HPDE6-E6E7 (cell line): ENCODE data around the gene DUT.

ENCODE experiments used
- DNase-seq: peaks from one replicate; pipeline ENCODE4 v3.0.0; 2011; ENCODE audit warnings: missing footprints; ENCODE audit errors: extremely low spot score

The DUT gene

DNA sequence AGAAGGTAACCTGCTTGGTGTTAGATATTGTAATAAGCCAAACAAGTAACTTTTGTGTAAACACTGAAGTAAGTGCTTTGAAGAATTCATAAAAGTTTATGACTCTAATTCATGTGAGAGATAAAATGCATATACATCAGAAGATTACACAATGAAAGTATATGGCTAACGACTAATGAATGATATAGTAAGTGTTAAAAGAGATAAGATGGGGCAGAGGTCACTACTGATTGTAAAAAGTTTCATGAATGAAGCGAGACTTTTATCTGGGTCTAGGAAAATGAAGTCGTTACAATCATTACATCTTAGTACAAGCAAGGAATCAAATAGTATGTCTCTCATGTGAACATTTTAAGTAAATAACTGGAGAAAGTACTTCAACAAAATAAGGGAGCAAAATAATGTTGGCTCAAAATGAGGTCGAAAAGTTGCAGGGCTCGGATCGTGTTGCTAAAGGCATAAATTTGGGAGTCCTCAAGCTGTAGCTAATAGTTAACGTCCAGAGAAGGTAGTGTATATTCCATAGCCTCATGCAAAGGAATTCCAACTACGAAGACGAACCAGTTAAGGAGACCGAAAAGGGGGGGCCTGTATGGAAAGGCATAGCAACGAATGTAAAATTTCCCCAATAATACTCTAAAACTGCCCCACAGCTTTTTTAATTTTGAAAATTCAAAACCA, 984 bp upstream of the DUT start:
- no peak for DNase-seq

- DNase-seq: peak; percentile 25
These were observed 790 bp downstream of the DUT start for GRCh38 chr15:48331796-48332641.

DNA sequence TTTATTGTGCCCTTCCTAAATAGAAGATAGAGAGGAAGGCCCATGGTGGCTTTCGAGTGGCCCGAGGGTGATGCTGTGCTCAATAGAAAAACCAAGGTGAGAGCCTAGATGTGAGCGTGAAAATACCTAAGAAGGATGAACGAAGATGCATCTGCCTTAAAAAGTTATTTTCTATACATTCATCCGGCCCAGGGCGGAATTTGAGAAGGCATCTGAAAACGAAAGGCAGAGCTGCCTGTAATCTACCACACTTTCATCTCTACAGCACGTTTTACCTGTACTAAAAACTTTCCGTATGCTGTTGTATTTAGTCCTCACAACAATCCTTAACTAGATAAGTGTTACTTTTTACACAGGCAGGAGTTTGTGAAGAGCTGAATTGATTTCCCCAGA, 1.4 kb downstream of the DUT start:
- no peak for DNase-seq

GRCh38 chr15:48333540-48333939, 2.3 kb downstream of the DUT start:
- DNase-seq: no peak

- no peak for DNase-seq
These were observed 3.0 kb downstream of the DUT start for GRCh38 chr15:48334260-48334659.

- DNase-seq: no peak
These were observed 5.7 kb downstream of the DUT start for GRCh38 chr15:48336940-48337339.

DNA sequence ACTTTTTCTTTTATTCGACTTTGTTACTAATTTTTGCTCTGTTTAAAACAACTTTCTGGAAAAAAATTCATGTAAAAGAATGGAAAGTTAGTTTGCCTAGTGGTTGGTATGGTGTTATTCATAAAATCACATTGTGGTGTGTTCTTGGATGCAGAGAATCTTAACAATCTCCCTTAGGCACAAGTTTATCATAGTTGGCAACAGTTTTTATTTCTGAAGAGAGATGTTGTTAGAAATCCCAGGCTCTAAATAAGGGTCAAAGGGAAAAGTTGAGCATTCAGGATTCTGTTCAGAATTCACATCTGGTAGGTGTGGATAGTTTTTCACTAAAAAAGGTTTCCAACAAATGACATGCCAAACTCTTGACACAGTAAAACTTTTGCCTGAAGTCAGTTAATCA, 6.4 kb downstream of the DUT start:
- no peak for DNase-seq

GRCh38 chr15:48340111-48340510, 8.9 kb downstream of the DUT start:
- DNase-seq: no peak

- no peak for DNase-seq
These were observed 12.6 kb downstream of the DUT start for GRCh38 chr15:48343865-48344264.

DNA sequence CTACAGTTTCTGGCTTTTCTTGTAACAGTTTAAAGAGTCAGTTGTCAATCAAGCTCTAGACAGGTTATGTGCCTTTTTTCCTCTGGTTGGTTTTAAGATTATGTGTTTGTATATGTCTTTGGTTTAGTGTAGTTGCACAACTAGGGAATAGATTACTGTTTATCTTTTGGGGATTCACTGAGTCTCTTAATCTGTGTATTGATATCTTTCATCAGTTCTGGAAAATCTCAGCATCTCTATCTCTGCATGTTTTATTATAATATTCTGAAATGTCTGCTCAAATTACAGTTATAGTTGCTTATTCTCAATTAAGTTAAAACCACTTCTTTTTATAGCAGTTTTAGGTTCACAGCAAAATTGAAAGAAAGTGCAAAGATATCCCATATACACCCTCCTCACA, 14.3 kb downstream of the DUT start:
- DNase-seq: no peak

GRCh38 chr15:48352474-48353072, 21.3 kb downstream of the DUT start:
- DNase-seq: peak; percentile 42

DNA sequence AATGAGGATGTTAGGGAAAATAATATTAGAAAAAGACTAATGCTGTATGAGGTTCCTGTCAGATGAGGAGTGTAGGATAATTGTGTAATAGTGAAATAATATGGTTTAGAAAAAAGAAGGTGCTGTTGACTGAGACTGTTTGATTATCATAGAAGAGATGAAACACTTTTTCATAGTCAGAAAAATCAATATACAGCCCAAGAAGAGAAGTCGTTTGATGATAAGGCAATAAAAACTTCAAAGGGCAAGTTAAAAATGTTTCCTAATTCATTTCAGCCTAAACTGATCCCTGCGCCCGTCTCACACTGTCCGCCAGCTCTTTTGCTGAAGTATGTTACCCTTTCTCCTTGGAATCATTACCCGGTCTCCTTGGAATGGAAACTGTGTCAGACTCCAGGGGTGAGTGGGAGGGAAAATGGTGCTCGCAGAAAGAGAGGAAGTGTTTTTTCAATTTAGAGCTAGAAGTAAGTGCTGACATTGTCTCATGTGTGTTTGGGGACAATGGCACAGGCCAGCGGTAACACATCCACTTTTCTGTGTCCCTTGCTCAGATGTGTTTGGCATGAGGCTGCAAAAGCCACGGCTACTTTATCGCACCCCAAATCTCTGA, 23.6 kb downstream of the DUT start:
- no peak for DNase-seq

GRCh38 chr15:48355377-48355776, 24.1 kb downstream of the DUT start:
- DNase-seq: no peak

DNA sequence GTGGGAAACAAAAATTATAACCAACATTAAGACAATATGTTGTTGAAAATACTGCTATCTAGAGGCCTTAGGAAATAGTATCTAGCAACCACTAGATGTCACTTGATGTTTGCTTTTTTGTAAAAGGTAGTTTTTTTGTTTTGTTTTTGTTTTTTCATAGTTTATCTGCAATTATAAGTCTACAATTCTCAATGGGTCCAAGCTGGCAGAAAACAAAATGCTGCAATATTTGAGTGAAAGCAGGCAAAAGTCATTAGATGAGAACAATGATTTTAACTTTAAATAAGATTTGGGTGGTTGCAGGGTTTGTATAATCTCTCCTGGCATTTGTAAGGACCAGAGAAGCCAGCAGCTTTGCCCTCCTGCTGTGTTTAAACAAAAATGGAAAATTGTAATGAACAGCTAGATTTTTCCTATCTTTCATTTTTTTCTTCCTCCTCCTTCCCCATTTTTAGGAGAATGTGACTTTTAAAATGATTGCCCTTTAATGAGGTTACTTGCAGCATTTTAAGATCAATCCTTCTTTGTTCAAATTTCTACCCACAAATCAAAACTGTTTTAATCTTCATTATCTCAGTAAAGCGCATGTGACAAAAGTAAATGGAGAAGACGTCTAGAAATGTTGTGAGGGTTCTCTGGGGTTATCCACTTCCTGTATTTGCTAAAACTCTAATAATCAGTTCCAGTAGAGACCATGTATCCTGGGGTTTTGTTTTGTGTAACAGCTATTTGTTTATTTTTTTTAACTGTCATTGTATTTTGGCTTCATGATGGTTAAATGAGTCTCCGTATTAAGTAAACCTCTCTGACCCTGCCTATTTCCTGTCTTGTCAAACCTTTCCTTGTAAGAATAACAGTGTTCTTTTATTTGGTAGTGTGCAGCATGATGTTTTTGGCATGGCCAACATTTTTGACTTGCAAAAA, 27.3 kb downstream of the DUT start:
- DNase-seq: no peak

GRCh38 chr15:48360841-48361240, 29.6 kb downstream of the DUT start:
- no peak for DNase-seq

- DNase-seq: no peak
These were observed 30.5 kb downstream of the DUT start for GRCh38 chr15:48361685-48362084.

DNA sequence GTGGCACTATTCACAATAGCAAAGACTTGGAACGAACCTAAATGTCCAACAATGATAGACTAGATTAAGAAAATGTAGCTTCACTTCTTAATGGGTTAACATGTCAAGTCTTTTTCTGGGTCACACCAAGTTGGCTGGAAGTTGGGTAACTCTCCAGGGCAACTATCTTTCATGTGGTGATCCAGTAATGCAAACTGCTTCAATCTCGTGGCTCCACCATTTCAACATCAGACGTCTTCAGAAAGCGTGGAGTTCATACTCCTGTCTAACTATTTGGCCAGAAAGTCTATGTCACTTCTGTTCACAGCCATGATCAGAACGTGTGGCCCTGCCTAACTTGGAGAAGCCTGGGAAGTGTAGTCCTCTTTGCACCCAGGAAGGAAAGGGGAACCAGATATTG, 32.2 kb downstream of the DUT start:
- DNase-seq: no peak

GRCh38 chr15:48365575-48365974, 34.3 kb downstream of the DUT start:
- DNase-seq: no peak

DNA sequence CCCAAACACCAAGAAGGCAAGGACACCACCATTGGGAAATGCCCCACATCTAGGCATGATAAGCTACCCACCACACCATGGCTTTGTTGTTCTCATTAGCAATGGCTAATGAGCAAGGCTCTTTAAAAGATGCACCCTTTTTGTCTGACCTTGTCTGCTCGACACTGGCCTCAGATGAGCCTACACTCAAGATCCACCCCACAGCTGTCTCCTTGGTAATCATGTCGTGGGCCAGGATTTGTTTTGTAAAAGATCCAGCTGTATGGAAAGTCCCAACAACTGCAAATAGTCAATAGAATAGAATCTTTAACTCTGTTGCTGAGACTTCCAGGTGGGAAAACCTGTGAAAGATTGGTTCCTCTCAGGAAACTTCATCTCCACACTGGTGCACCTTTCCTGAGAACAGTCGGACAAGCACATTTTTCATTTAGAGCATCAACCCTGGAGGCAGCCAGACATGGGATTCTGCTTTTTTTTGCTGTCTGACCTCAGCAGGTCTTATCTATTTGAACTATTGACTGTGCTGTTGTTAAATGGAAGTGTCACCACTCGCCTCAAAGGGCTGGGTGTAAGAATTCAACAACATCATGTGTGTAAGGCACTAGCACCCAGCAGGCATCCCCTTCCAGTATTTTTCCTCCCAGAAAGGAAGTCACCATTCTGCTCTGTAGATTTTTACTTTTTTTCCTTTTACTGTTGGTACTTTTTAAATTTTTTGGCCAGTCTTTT, 35.5 kb downstream of the DUT start:
- no peak for DNase-seq

DNA sequence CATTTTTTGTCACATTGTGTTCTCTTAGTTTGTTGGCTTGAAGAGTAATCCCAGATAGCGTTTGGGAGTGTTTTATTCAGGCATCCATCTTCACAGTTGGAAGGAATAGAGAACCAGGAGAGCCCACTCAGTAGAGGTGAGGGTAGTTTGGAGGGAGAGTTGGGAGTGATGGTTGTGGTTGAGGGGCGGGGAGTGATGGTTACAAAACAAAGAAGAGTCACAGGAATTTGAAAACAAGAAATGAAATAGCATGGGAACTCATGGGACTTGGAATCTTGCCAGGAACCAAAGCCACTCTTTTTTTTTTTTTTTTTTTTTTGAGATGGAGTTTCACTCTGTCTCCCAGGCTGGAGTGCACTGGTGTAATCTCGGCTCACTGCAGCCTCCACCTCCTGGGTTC, 36.3 kb downstream of the DUT start:
- no peak for DNase-seq

GRCh38 chr15:48370460-48370859, 39.2 kb downstream of the DUT start:
- no peak for DNase-seq
